ENCODE results near the gene TBL3.

DNA sequence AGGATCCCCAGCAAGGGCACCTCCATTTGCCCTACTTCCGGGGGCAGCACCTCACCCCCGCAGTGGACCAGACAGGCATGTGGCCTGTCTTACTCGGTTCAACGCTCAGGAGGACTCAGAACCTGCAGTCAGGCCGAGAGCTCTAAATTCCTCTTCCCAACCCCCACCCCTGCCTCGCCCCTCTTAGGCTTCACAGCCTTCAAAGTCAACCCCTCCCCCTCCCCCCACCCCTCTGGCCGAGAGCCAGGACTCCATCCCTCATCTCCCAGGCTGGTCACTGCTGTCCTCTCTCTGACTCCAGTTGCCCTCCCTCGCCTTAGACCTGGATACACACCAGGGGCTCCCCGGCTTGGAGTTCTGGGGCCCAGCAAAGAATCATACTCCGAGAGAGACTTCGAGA is 45.6 kb upstream of the TBL3 start:
- TF ChIP-seq, protein P1, sequence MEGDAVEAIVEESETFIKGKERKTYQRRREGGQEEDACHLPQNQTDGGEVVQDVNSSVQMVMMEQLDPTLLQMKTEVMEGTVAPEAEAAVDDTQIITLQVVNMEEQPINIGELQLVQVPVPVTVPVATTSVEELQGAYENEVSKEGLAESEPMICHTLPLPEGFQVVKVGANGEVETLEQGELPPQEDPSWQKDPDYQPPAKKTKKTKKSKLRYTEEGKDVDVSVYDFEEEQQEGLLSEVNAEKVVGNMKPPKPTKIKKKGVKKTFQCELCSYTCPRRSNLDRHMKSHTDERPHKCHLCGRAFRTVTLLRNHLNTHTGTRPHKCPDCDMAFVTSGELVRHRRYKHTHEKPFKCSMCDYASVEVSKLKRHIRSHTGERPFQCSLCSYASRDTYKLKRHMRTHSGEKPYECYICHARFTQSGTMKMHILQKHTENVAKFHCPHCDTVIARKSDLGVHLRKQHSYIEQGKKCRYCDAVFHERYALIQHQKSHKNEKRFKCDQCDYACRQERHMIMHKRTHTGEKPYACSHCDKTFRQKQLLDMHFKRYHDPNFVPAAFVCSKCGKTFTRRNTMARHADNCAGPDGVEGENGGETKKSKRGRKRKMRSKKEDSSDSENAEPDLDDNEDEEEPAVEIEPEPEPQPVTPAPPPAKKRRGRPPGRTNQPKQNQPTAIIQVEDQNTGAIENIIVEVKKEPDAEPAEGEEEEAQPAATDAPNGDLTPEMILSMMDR (IDR thresholded peaks at IDR 0.05 in 2 of 3, conservative IDR thresholded peaks at IDR 0.05 in 1 of 3; ENCODE audit: borderline replicate concordance in 1 of 3, insufficient read depth in 1 of 3, low read depth in 2 of 3, low read length in 2 of 3) = no peak
- TF ChIP-seq JUND (IDR thresholded peaks at IDR 0.05) = no peak
- TF ChIP-seq EZH2 (IDR thresholded peaks at IDR 0.05) = no peak
- no peak for TF ChIP-seq EZH2phosphoT487 (IDR thresholded peaks at IDR 0.05; ENCODE audit: borderline replicate concordance)
- TF ChIP-seq, protein P2, sequence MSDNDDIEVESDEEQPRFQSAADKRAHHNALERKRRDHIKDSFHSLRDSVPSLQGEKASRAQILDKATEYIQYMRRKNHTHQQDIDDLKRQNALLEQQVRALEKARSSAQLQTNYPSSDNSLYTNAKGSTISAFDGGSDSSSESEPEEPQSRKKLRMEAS (IDR thresholded peaks at IDR 0.05) = no peak
- TF ChIP-seq RAD21 (IDR thresholded peaks at IDR 0.05; ENCODE audit: low read depth) = no peak
- TF ChIP-seq, protein P3, sequence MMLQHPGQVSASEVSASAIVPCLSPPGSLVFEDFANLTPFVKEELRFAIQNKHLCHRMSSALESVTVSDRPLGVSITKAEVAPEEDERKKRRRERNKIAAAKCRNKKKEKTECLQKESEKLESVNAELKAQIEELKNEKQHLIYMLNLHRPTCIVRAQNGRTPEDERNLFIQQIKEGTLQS (IDR thresholded peaks at IDR 0.05) = no peak
- TF ChIP-seq POLR2AphosphoS5 (IDR thresholded peaks at IDR 0.05; ENCODE audit: low read depth, low read length) = no peak
- no peak for TF ChIP-seq CEBPB (IDR thresholded peaks at IDR 0.05; ENCODE audit: low read depth)
- TF ChIP-seq CBX3 (IDR thresholded peaks at IDR 0.05; ENCODE audit: low read depth) = no peak
- no peak for TF ChIP-seq POLR2A (IDR thresholded peaks at IDR 0.05; ENCODE audit: borderline replicate concordance, extremely low read depth, insufficient read depth, insufficient read length)
- no peak for TF ChIP-seq ZNF274 (IDR thresholded peaks at IDR 0.05; ENCODE audit: low read depth, low read length)

All from HCT116 (cell line).